Measurements from ENCODE around the gene ELOB.

ELOB gene

GRCh38 chr16:2822496-2822895 is 45.4 kb upstream of the ELOB start:
- ATAC-seq: no peak
- TF ChIP-seq RARB (CRISPR knock-in tag; IDR thresholded peaks at IDR 0.05) (no peak), ZC3H10 (CRISPR knock-in tag; IDR thresholded peaks at IDR 0.05) (no peak), GLIS3 (CRISPR knock-in tag; IDR thresholded peaks at IDR 0.05) (no peak), ZNF8 (CRISPR knock-in tag; IDR thresholded peaks at IDR 0.05) (no peak), ZFP30 (CRISPR knock-in tag; IDR thresholded peaks at IDR 0.05) (no peak), CSRNP3 (CRISPR knock-in tag; IDR thresholded peaks at IDR 0.05) (no peak), TCF4 (CRISPR knock-in tag; IDR thresholded peaks at IDR 0.05; ENCODE audit: borderline replicate concordance) (no peak), ZFP3 (CRISPR knock-in tag; IDR thresholded peaks at IDR 0.05) (no peak), CSDC2 (CRISPR knock-in tag; IDR thresholded peaks at IDR 0.05) (no peak)
- TF ChIP-seq, protein P1, sequence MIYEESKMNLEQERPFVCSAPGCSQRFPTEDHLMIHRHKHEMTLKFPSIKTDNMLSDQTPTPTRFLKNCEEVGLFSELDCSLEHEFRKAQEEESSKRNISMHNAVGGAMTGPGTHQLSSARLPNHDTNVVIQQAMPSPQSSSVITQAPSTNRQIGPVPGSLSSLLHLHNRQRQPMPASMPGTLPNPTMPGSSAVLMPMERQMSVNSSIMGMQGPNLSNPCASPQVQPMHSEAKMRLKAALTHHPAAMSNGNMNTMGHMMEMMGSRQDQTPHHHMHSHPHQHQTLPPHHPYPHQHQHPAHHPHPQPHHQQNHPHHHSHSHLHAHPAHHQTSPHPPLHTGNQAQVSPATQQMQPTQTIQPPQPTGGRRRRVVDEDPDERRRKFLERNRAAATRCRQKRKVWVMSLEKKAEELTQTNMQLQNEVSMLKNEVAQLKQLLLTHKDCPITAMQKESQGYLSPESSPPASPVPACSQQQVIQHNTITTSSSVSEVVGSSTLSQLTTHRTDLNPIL (CRISPR knock-in tag; IDR thresholded peaks at IDR 0.05; ENCODE audit: low read depth): no peak
- TF ChIP-seq, protein P2, sequence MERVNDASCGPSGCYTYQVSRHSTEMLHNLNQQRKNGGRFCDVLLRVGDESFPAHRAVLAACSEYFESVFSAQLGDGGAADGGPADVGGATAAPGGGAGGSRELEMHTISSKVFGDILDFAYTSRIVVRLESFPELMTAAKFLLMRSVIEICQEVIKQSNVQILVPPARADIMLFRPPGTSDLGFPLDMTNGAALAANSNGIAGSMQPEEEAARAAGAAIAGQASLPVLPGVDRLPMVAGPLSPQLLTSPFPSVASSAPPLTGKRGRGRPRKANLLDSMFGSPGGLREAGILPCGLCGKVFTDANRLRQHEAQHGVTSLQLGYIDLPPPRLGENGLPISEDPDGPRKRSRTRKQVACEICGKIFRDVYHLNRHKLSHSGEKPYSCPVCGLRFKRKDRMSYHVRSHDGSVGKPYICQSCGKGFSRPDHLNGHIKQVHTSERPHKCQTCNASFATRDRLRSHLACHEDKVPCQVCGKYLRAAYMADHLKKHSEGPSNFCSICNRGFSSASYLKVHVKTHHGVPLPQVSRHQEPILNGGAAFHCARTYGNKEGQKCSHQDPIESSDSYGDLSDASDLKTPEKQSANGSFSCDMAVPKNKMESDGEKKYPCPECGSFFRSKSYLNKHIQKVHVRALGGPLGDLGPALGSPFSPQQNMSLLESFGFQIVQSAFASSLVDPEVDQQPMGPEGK (CRISPR knock-in tag; IDR thresholded peaks at IDR 0.05; ENCODE audit: borderline replicate concordance): no peak

- TF ChIP-seq ARNTL (CRISPR knock-in tag; IDR thresholded peaks at IDR 0.05; ENCODE audit: borderline replicate concordance, low read depth) (no peak), RARB (CRISPR knock-in tag; IDR thresholded peaks at IDR 0.05) (no peak), ZC3H10 (CRISPR knock-in tag; IDR thresholded peaks at IDR 0.05) (no peak)
- TF ChIP-seq, protein P3, sequence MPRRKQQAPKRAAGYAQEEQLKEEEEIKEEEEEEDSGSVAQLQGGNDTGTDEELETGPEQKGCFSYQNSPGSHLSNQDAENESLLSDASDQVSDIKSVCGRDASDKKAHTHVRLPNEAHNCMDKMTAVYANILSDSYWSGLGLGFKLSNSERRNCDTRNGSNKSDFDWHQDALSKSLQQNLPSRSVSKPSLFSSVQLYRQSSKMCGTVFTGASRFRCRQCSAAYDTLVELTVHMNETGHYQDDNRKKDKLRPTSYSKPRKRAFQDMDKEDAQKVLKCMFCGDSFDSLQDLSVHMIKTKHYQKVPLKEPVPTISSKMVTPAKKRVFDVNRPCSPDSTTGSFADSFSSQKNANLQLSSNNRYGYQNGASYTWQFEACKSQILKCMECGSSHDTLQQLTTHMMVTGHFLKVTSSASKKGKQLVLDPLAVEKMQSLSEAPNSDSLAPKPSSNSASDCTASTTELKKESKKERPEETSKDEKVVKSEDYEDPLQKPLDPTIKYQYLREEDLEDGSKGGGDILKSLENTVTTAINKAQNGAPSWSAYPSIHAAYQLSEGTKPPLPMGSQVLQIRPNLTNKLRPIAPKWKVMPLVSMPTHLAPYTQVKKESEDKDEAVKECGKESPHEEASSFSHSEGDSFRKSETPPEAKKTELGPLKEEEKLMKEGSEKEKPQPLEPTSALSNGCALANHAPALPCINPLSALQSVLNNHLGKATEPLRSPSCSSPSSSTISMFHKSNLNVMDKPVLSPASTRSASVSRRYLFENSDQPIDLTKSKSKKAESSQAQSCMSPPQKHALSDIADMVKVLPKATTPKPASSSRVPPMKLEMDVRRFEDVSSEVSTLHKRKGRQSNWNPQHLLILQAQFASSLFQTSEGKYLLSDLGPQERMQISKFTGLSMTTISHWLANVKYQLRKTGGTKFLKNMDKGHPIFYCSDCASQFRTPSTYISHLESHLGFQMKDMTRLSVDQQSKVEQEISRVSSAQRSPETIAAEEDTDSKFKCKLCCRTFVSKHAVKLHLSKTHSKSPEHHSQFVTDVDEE (CRISPR knock-in tag; IDR thresholded peaks at IDR 0.05): no peak
- no peak for ATAC-seq
Measured at GRCh38 chr16:2822158-2822495, 45.0 kb upstream of the ELOB start.

DNA sequence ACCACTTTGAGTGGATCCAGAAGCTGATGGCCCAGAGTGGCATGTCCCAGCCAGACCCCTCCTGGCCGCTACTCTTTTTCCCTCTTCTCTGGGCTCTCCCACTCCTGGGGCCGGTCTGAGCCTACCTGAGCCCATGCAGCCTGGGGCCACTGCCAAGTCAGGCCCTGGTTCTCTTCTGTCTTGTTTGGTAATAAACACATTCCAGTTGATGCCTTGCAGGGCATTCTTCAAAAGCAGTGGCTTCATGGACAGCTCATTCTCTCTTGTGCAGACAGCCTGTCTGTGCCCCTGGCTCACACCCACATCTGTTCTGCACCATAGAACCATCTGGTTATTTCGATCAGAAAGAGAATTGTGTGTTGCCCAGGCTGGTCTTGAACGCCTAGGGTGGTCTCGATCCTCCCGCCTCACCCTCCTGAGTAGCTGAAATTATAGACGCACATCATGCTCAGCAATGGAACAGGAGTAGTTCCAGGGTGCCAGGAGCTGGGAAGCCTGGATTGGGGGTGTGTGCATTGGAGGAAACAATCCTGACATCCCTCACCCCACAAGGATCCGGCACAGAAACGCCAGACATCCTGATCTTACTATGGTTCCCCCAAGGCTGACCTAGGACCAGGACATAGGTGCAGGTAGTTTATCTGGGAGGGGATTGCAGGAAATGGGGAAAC is 44.5 kb upstream of the ELOB start:
- TF ChIP-seq ZC3H10 (CRISPR knock-in tag; IDR thresholded peaks at IDR 0.05) (no peak), ZFP3 (CRISPR knock-in tag; IDR thresholded peaks at IDR 0.05) (no peak), ESRRG (CRISPR knock-in tag; IDR thresholded peaks at IDR 0.05) (no peak), ZFP30 (CRISPR knock-in tag; IDR thresholded peaks at IDR 0.05) (no peak), CSRNP3 (CRISPR knock-in tag; IDR thresholded peaks at IDR 0.05) (no peak), ZNF8 (CRISPR knock-in tag; IDR thresholded peaks at IDR 0.05) (no peak), RARB (CRISPR knock-in tag; IDR thresholded peaks at IDR 0.05) (no peak), CSDC2 (CRISPR knock-in tag; IDR thresholded peaks at IDR 0.05) (no peak), ARNTL (CRISPR knock-in tag; IDR thresholded peaks at IDR 0.05; ENCODE audit: borderline replicate concordance, low read depth) (no peak)
- TF ChIP-seq, protein P3 (CRISPR knock-in tag; IDR thresholded peaks at IDR 0.05): no peak
- TF ChIP-seq, protein P1 (CRISPR knock-in tag; IDR thresholded peaks at IDR 0.05; ENCODE audit: low read depth): no peak
- ATAC-seq: peak; percentile 48
